Measurements from ENCODE around the gene SLC36A4. TPM values are rescaled to one million over a fixed set of nuclear protein-coding genes. Genes with fewer than 3 reads are reported as not detected.
"Not testable (repeated sequence)": the region's sequence is repeated elsewhere in the genome, so short reads cannot be mapped to it uniquely, and the experiment has no call there.

SLC36A4 gene
- 10 to 100 TPM; 13.9 to 16.1 TPM for total RNA-seq

- CTCF ChIA-PET: interaction anchor here (0.6 to 1.0 kb wide), 2 partner anchors 27 to 459 kb away, joined by 3 read pairs; no protein-coding TSS in a partner anchor
- POLR2A ChIA-PET: interaction anchor here (1.3 kb wide), 1 partner anchor 543 kb away, joined by 3 read pairs; the partner anchor contains the start of genes C11orf54 and TAF1D
These were observed at the start of gene SLC36A4 for GRCh38 chr11:93197380-93198214. Gene SLC36A4, minus strand, starts transcription at chr11:93197991. Its CDS starts 159 bp downstream, at chr11:93197832.

GRCh38 chr11:93246790-93247189 lies 49.0 kb upstream of the SLC36A4 start:
- CTCF ChIA-PET; H3K4me1 Mint-ChIP-seq; H3K36me3 Mint-ChIP-seq (ENCODE audit: low read depth); DNase-seq; H3K27ac Mint-ChIP-seq; H3K9me3 Mint-ChIP-seq (ENCODE audit: low read depth); POLR2A ChIA-PET; intact Hi-C loops (cut with DNase I, micrococcal nuclease); H3K4me3 Mint-ChIP-seq; ATAC-seq: not testable (repeated sequence)
- H3K27me3 Mint-ChIP-seq: peaks cover 14% of the 10 kb centered on the region

More at GRCh38 chr11:93197380-93198214, at the start of gene SLC36A4:
- H3K9me3 Mint-ChIP-seq (ENCODE audit: low read depth): no peaks in the 10 kb centered on the region
- peak within 1 kb of the TSS; percentile 94 for H3K4me3 Mint-ChIP-seq
- H3K27me3 Mint-ChIP-seq: peaks cover 1% of the 10 kb centered on the region
- intact Hi-C loops (cut with DNase I, micrococcal nuclease): loop anchor here (1.0 to 5.0 kb wide), 8 partner anchors 345 to 1295 kb away; partner anchors contain the start of genes C11orf54 (in 2 of the 2), CEP295 (in 2 of the 2), TAF1D (in 2 of the 2) and ANKRD49 (in 1 of the 2)
- H3K36me3 Mint-ChIP-seq (ENCODE audit: low read depth): peaks cover 4% of the 10 kb centered on the region
- H3K4me1 Mint-ChIP-seq: peaks cover 19% of the 10 kb centered on the region
- DNase-seq: peak; percentile 94
- ATAC-seq: peak; percentile 92
- peak within 1 kb of the TSS; percentile 97 for H3K27ac Mint-ChIP-seq

GRCh38 chr11:93244018-93244417 lies 46.2 kb upstream of the SLC36A4 start:
- Mint-ChIP-seq H3K36me3 (ENCODE audit: low read depth) (no peaks in the 10 kb centered on the region), H3K27ac (no peak overlapping the region), H3K27me3 (peaks cover 17% of the 10 kb centered on the region), H3K4me3 (no peak overlapping the region), H3K4me1 (no peaks in the 10 kb centered on the region), H3K9me3 (ENCODE audit: low read depth) (no peaks in the 10 kb centered on the region)
- intact Hi-C loops (cut with DNase I, micrococcal nuclease): no loop called here
- ChIA-PET CTCF (no interaction called here), POLR2A (no interaction called here)
- DNase-seq (no peak), ATAC-seq (no peak)

GRCh38 chr11:93239966-93240365 lies 42.2 kb upstream of the SLC36A4 start:
- POLR2A ChIA-PET: no interaction called here
- intact Hi-C loops (cut with DNase I, micrococcal nuclease): loop anchor here in 1 of 2 experiments (10.0 kb wide), 2 partner anchors 545 to 655 kb away; partner anchors contain the start of gene MED17
- CTCF ChIA-PET: interaction anchor here (0.8 kb wide), 1 partner anchor 375 kb away, joined by 3 read pairs; no protein-coding TSS in a partner anchor
- no peak overlapping the region for H3K4me3 Mint-ChIP-seq
- H3K27me3 Mint-ChIP-seq: peaks cover 16% of the 10 kb centered on the region
- H3K4me1 Mint-ChIP-seq: no peaks in the 10 kb centered on the region
- no peaks in the 10 kb centered on the region for H3K36me3 Mint-ChIP-seq (ENCODE audit: low read depth)
- ATAC-seq (no peak), DNase-seq (no peak)
- H3K27ac Mint-ChIP-seq: no peak overlapping the region
- H3K9me3 Mint-ChIP-seq (ENCODE audit: low read depth): no peaks in the 10 kb centered on the region

GRCh38 chr11:93238956-93239355 lies 41.2 kb upstream of the SLC36A4 start:
- CTCF ChIA-PET: interaction anchor here (0.8 to 1.1 kb wide), 3 partner anchors 11 to 376 kb away, joined by 3 read pairs; no protein-coding TSS in a partner anchor
- Mint-ChIP-seq H3K4me3 (no peak overlapping the region), H3K4me1 (no peaks in the 10 kb centered on the region), H3K27ac (no peak overlapping the region), H3K9me3 (ENCODE audit: low read depth) (no peaks in the 10 kb centered on the region), H3K36me3 (ENCODE audit: low read depth) (no peaks in the 10 kb centered on the region), H3K27me3 (peaks cover 14% of the 10 kb centered on the region)
- intact Hi-C loops (cut with DNase I, micrococcal nuclease): loop anchor here in 1 of 2 experiments (10.0 kb wide), 2 partner anchors 546 to 656 kb away; partner anchors contain the start of gene MED17
- ATAC-seq: no peak
- POLR2A ChIA-PET: no interaction called here
- no peak for DNase-seq

GRCh38 chr11:93236741-93237675 lies 39.2 kb upstream of the SLC36A4 start:
- ATAC-seq (peak; percentile 58), DNase-seq (peak; percentile 30)
- H3K4me1 Mint-ChIP-seq: no peaks in the 10 kb centered on the region
- no peaks in the 10 kb centered on the region for H3K36me3 Mint-ChIP-seq (ENCODE audit: low read depth)
- ChIA-PET CTCF (interaction anchor here (0.8 to 1.5 kb wide), 7 partner anchors 8 to 416 kb away, joined by 3 to 6 read pairs (median 4); no protein-coding TSS in a partner anchor), POLR2A (no interaction called here)
- H3K27me3 Mint-ChIP-seq: peaks cover 14% of the 10 kb centered on the region
- intact Hi-C loops (cut with DNase I, micrococcal nuclease): loop anchor here in 1 of 2 experiments (10.0 kb wide), 2 partner anchors 548 to 658 kb away; partner anchors contain the start of gene MED17
- H3K9me3 Mint-ChIP-seq (ENCODE audit: low read depth): no peaks in the 10 kb centered on the region
- H3K4me3 Mint-ChIP-seq: no peak overlapping the region
- H3K27ac Mint-ChIP-seq: no peak overlapping the region

GRCh38 chr11:93234602-93235207 lies 36.9 kb upstream of the SLC36A4 start:
- POLR2A ChIA-PET: interaction anchor here (0.6 kb wide), 1 partner anchor 36 kb away, joined by 3 read pairs; no protein-coding TSS in a partner anchor
- H3K27ac Mint-ChIP-seq: no peak overlapping the region
- CTCF ChIA-PET: interaction anchor here (0.6 to 2.6 kb wide), 22 partner anchors 8 to 573 kb away, joined by 3 to 12 read pairs (median 3); no protein-coding TSS in a partner anchor
- H3K4me1 Mint-ChIP-seq: no peaks in the 10 kb centered on the region
- intact Hi-C loops (cut with DNase I, micrococcal nuclease): loop anchor here (1.0 to 10.0 kb wide), 5 partner anchors 309 to 1270 kb away; partner anchors contain the start of genes SMCO4 (in 2 of the 2) and MED17 (in 1 of the 2)
- H3K27me3 Mint-ChIP-seq: peaks cover 9% of the 10 kb centered on the region
- peak; percentile 99 for ATAC-seq
- no peaks in the 10 kb centered on the region for H3K9me3 Mint-ChIP-seq (ENCODE audit: low read depth)
- no peaks in the 10 kb centered on the region for H3K36me3 Mint-ChIP-seq (ENCODE audit: low read depth)
- peak; percentile 82 for DNase-seq
- H3K4me3 Mint-ChIP-seq: no peak overlapping the region

- Mint-ChIP-seq H3K27ac (no peak overlapping the region), H3K4me1 (no peaks in the 10 kb centered on the region), H3K27me3 (no peaks in the 10 kb centered on the region), H3K36me3 (ENCODE audit: low read depth) (no peaks in the 10 kb centered on the region), H3K9me3 (ENCODE audit: low read depth) (no peaks in the 10 kb centered on the region), H3K4me3 (no peak overlapping the region)
- ChIA-PET POLR2A (no interaction called here), CTCF (interaction anchor here (1.0 to 1.3 kb wide), 2 partner anchors 8 to 288 kb away, joined by 3 to 4 read pairs; no protein-coding TSS in a partner anchor)
- DNase-seq: no peak
- no peak for ATAC-seq
- intact Hi-C loops (cut with DNase I, micrococcal nuclease): loop anchor here in 1 of 2 experiments (5.0 to 10.0 kb wide), 3 partner anchors 148 to 665 kb away; partner anchors contain the start of gene MED17
These were observed 32.1 kb upstream of the SLC36A4 start for GRCh38 chr11:93229876-93230275.

GRCh38 chr11:93225662-93226061 lies 27.9 kb upstream of the SLC36A4 start:
- DNase-seq (no peak), ATAC-seq (no peak)
- H3K27me3 Mint-ChIP-seq: no peaks in the 10 kb centered on the region
- no peaks in the 10 kb centered on the region for H3K36me3 Mint-ChIP-seq (ENCODE audit: low read depth)
- no peak overlapping the region for H3K27ac Mint-ChIP-seq
- H3K9me3 Mint-ChIP-seq (ENCODE audit: low read depth): no peaks in the 10 kb centered on the region
- H3K4me3 Mint-ChIP-seq: no peak overlapping the region
- intact Hi-C loops (cut with DNase I, micrococcal nuclease): loop anchor here (1.0 to 5.0 kb wide), 2 partner anchors 143 to 283 kb away; no protein-coding TSS in a partner anchor
- ChIA-PET CTCF (interaction anchor here (1.2 to 4.1 kb wide), 5 partner anchors 9 to 283 kb away, joined by 3 to 61 read pairs (median 4); no protein-coding TSS in a partner anchor), POLR2A (no interaction called here)
- no peaks in the 10 kb centered on the region for H3K4me1 Mint-ChIP-seq

GRCh38 chr11:93221539-93221938 lies 23.7 kb upstream of the SLC36A4 start:
- intact Hi-C loops (cut with DNase I, micrococcal nuclease): no loop called here
- Mint-ChIP-seq H3K9me3 (ENCODE audit: low read depth) (no peaks in the 10 kb centered on the region), H3K4me3 (no peak overlapping the region), H3K27me3 (peaks cover 4% of the 10 kb centered on the region), H3K36me3 (ENCODE audit: low read depth) (no peaks in the 10 kb centered on the region), H3K4me1 (no peaks in the 10 kb centered on the region), H3K27ac (no peak overlapping the region)
- DNase-seq (no peak), ATAC-seq (no peak)
- POLR2A ChIA-PET: no interaction called here
- CTCF ChIA-PET: interaction anchor here (1.0 to 1.3 kb wide), 2 partner anchors 12 to 280 kb away, joined by 3 read pairs; no protein-coding TSS in a partner anchor

All from activated CD4-positive, alpha-beta T cell treated with anti-CD3 and anti-CD28 coated beads for 36 hours (primary cell).